ENCODE results near the gene NINJ1.

Gene NINJ1

DNA sequence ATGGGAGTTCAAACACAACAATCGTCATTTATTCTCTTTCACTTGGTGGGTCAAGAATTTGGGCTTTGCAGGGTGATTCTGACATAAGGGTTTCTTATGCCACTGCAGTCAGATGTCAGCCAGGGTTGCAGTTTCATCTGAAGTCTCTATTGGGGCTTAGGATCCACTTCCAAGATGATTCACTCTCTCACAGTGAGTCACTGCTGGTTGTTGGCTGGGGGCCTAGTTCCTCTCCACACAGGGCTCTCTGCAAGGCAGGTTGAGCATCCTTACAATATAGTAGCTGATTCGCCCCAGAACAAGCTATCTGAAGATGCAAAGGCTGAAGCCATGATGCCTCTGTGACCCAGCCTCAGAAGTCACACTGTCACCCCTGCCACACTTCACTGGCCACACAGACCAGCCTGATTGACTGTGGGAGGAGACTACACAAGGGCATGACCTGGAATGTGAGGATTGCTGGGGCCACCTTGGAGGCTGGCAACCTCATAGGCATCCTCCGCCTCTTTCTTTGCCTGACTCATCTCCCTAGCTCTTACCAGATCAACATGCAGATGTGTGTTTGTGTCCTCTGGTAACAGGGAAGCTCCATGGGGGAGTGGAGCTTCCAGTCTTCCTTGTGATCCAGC is 42.5 kb downstream of the NINJ1 start:
- Histone ChIP-seq H4K20me1 (ENCODE audit: insufficient read depth, low read length) (no peaks in the 10 kb centered on the region), H3K27me3 (ENCODE audit: insufficient read depth, low read length) (no peaks in the 10 kb centered on the region), H3F3A (ENCODE audit: insufficient read depth, low read length) (no peaks in the 10 kb centered on the region), H3K4me3 (ENCODE audit: low read depth, low read length, poor library complexity, severe bottlenecking) (no peak overlapping the region), H3K9ac (ENCODE audit: low read length) (no peak overlapping the region), H3K27ac (ENCODE audit: low read depth, low read length, poor library complexity, severe bottlenecking) (peak overlapping the region; percentile 90), H3K4me2 (ENCODE audit: low read length) (no peak overlapping the region), H3K9me2 (ENCODE audit: low read depth, low read length) (no peaks in the 10 kb centered on the region), H3K79me2 (ENCODE audit: insufficient read depth, low read length) (no peaks in the 10 kb centered on the region), H3K36me3 (ENCODE audit: insufficient read depth, low read length) (peaks cover 9% of the 10 kb centered on the region), H3K9me3 (ENCODE audit: low read length) (no peaks in the 10 kb centered on the region), H2AFZ (ENCODE audit: low read length) (no peak overlapping the region), H3K4me1 (ENCODE audit: insufficient read depth, low read length, severe bottlenecking) (peaks cover 58% of the 10 kb centered on the region)
- no peak for TF ChIP-seq CTCF (IDR thresholded peaks at IDR 0.05; ENCODE audit: low read length)
- TF ChIP-seq EZH2 (IDR thresholded peaks at IDR 0.05; ENCODE audit: borderline replicate concordance, low read length), result no peak

DNA sequence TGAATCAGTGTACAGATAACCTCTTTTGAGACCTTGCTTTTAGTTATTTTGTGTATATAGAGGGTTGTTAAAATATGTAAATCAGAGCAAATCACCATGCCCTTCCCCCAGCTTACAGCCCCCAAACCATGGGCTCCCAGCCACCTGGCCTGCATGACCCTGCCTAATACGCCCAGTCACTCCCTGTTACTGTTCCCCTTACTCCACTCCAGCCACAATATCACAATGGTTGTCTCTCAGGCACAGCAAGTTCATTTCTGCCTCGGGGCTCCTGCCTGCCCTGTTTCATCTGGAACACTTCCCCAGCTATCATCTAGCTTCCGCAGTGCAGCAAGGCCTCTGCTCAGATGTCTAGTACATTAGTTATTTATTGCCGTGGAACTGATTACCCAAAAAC is 43.0 kb downstream of the NINJ1 start:
- no peak overlapping the region for H2AFZ ChIP-seq (ENCODE audit: low read length)
- peaks cover 13% of the 10 kb centered on the region for H3K36me3 ChIP-seq (ENCODE audit: insufficient read depth, low read length)
- peaks cover 58% of the 10 kb centered on the region for H3K4me1 ChIP-seq (ENCODE audit: insufficient read depth, low read length, severe bottlenecking)
- TF ChIP-seq EZH2 (IDR thresholded peaks at IDR 0.05; ENCODE audit: borderline replicate concordance, low read length), result no peak
- no peaks in the 10 kb centered on the region for H4K20me1 ChIP-seq (ENCODE audit: insufficient read depth, low read length)
- no peaks in the 10 kb centered on the region for H3K79me2 ChIP-seq (ENCODE audit: insufficient read depth, low read length)
- H3K9ac ChIP-seq (ENCODE audit: low read length), result no peak overlapping the region
- peak overlapping the region; percentile 90 for H3K27ac ChIP-seq (ENCODE audit: low read depth, low read length, poor library complexity, severe bottlenecking)
- no peak overlapping the region for H3K4me3 ChIP-seq (ENCODE audit: low read depth, low read length, poor library complexity, severe bottlenecking)
- no peaks in the 10 kb centered on the region for H3K9me2 ChIP-seq (ENCODE audit: low read depth, low read length)
- H3K9me3 ChIP-seq (ENCODE audit: low read length), result no peaks in the 10 kb centered on the region
- no peak overlapping the region for H3K4me2 ChIP-seq (ENCODE audit: low read length)
- H3F3A ChIP-seq (ENCODE audit: insufficient read depth, low read length), result no peaks in the 10 kb centered on the region
- H3K27me3 ChIP-seq (ENCODE audit: insufficient read depth, low read length), result no peaks in the 10 kb centered on the region

DNA sequence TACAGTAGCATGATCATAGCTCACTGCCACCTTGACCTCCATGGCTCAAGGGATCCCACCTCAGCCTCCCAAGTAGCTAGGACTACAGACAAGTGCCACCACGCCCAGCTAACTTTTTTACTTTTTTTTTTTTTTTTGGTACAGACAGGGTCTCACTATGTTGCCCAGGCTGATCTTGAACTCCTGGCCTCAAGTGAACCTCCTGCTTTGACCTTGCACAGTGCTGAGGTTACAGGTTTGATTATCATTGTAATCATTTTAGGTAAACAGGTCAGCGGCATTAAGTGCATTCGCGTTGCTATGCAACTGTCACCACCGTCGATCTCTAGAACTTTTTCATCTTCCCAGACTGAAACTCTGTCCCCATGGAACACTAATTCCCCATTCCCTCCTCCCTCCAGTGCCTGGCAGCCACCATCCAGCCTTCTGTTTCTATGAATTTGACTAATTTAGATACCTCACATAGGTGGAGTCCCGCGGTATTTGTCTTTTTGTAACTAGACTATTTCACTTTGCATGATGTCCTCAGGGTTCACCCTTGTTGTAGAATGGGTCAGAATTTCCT is 43.9 kb downstream of the NINJ1 start:
- no peak overlapping the region for H3K4me2 ChIP-seq (ENCODE audit: low read length)
- peak overlapping the region; percentile 90 for H3K27ac ChIP-seq (ENCODE audit: low read depth, low read length, poor library complexity, severe bottlenecking)

More for the DNA sequence above, 43.9 kb downstream of the NINJ1 start:
- Histone ChIP-seq H3K36me3 (ENCODE audit: insufficient read depth, low read length) (peaks cover 21% of the 10 kb centered on the region), H3F3A (ENCODE audit: insufficient read depth, low read length) (no peaks in the 10 kb centered on the region), H2AFZ (ENCODE audit: low read length) (no peak overlapping the region), H3K27me3 (ENCODE audit: insufficient read depth, low read length) (no peaks in the 10 kb centered on the region), H3K9me3 (ENCODE audit: low read length) (no peaks in the 10 kb centered on the region), H3K79me2 (ENCODE audit: insufficient read depth, low read length) (no peaks in the 10 kb centered on the region), H3K4me1 (ENCODE audit: insufficient read depth, low read length, severe bottlenecking) (peaks cover 56% of the 10 kb centered on the region), H3K4me3 (ENCODE audit: low read depth, low read length, poor library complexity, severe bottlenecking) (no peak overlapping the region), H3K9ac (ENCODE audit: low read length) (no peak overlapping the region), H3K9me2 (ENCODE audit: low read depth, low read length) (no peaks in the 10 kb centered on the region), H4K20me1 (ENCODE audit: insufficient read depth, low read length) (no peaks in the 10 kb centered on the region)
- no peak for TF ChIP-seq CTCF (IDR thresholded peaks at IDR 0.05; ENCODE audit: low read length)
- TF ChIP-seq EZH2 (IDR thresholded peaks at IDR 0.05; ENCODE audit: borderline replicate concordance, low read length), result no peak

All from OCI-LY1 (cell line).